Posterior vena cava (tissue), 2 donors: ENCODE measurements around the gene SIK3. TPM values are rescaled to one million over a fixed set of nuclear protein-coding genes. Genes with fewer than 3 reads are reported as not detected.
"Not testable (repeated sequence)": the region's sequence is repeated elsewhere in the genome, so short reads cannot be mapped to it uniquely, and the experiment has no call there.

Experiments used
- DNase-seq: peaks from one replicate; pipeline ENCODE4 v3.0.0-alpha.2; 2020; ENCODE audit warnings: low spot score
- intact Hi-C, 2 donors: fragments of 100-400 bp; cut with DNase I; formaldehyde crosslinking; loops; one replicate each; pipeline versions ENCODE4 v1.14.1 to v1.14.2; 2022 to 2023
- total RNA-seq, 2 donors: library from RNA; stranded (reverse); fragmentation: NEBNext Ultra II Directional; extraction: Animal tissue kit (Norgen Biotek cat#: 25700); gene quantifications; one replicate each; pipeline ENCODE4 v1.2.1, GENCODE V29; 2021
- donor health status: DM: yes; HTN: yes; CAD: no.
- donor health status: DM: yes; HTN: yes; CAD: no.

The SIK3 gene
- total RNA-seq, 2 donors from 2014 or later, result 43.8 to 53.4 TPM

- intact Hi-C loops, DNase-seq: not testable (repeated sequence)
These were observed 74.5 kb downstream of the SIK3 start for GRCh38 chr11:117023707-117024106.

GRCh38 chr11:117023178-117023577 lies 75.0 kb downstream of the SIK3 start:
- no peak for DNase-seq
- intact Hi-C loops, result no loop called here

- intact Hi-C loops, result no loop called here
- no peak for DNase-seq
These were observed 75.7 kb downstream of the SIK3 start for GRCh38 chr11:117022526-117022925.

- intact Hi-C loops, result no loop called here
- no peak for DNase-seq
These were observed 77.2 kb downstream of the SIK3 start for GRCh38 chr11:117020869-117021564.

- no peak for DNase-seq
- intact Hi-C loops, result no loop called here
These were observed 77.9 kb downstream of the SIK3 start for GRCh38 chr11:117020287-117020686.

GRCh38 chr11:117019871-117020270 lies 78.4 kb downstream of the SIK3 start:
- intact Hi-C loops, result no loop called here

GRCh38 chr11:117017456-117017855 lies 80.8 kb downstream of the SIK3 start:
- intact Hi-C loops, result no loop called here
- DNase-seq, result no peak

More at GRCh38 chr11:117019871-117020270, 78.4 kb downstream of the SIK3 start:
- no peak for DNase-seq

- no peak for DNase-seq
- intact Hi-C loops, result no loop called here
These were observed 81.5 kb downstream of the SIK3 start for GRCh38 chr11:117016747-117017146.

GRCh38 chr11:117016246-117016645 lies 82.0 kb downstream of the SIK3 start:
- intact Hi-C loops, result no loop called here
- no peak for DNase-seq

- no peak for DNase-seq
- intact Hi-C loops, result no loop called here
These were observed 86.7 kb downstream of the SIK3 start for GRCh38 chr11:117011541-117011898.

- intact Hi-C loops, result no loop called here
- DNase-seq, result no peak
These were observed 87.3 kb downstream of the SIK3 start for GRCh38 chr11:117010808-117011540.

- intact Hi-C loops, result loop anchor here in 1 of 2 donors (10.0 kb wide), 1 partner anchor 75 kb away; no protein-coding TSS in a partner anchor
- no peak for DNase-seq
These were observed 88.2 kb downstream of the SIK3 start for GRCh38 chr11:117009905-117010605.

GRCh38 chr11:117005758-117006157 lies 92.5 kb downstream of the SIK3 start:
- no peak for DNase-seq
- intact Hi-C loops, result loop anchor here in 1 of 2 donors (10.0 kb wide), 1 partner anchor 79 kb away; no protein-coding TSS in a partner anchor

GRCh38 chr11:117002639-117003299 lies 95.5 kb downstream of the SIK3 start:
- intact Hi-C loops, result loop anchor here in 1 of 2 donors (10.0 kb wide), 1 partner anchor 82 kb away; no protein-coding TSS in a partner anchor
- DNase-seq, result no peak

GRCh38 chr11:117000014-117000737 lies 98.1 kb downstream of the SIK3 start:
- intact Hi-C loops, result loop anchor here in 1 of 2 donors (10.0 kb wide), 1 partner anchor 85 kb away; no protein-coding TSS in a partner anchor
- no peak for DNase-seq

- intact Hi-C loops, result no loop called here
- no peak for DNase-seq
These were observed 101.2 kb downstream of the SIK3 start for GRCh38 chr11:116997071-116997470.

- intact Hi-C loops, result no loop called here
- DNase-seq, result no peak
These were observed 104.0 kb downstream of the SIK3 start for GRCh38 chr11:116994195-116994594.

- DNase-seq, result no peak
- intact Hi-C loops, result no loop called here
These were observed 104.6 kb downstream of the SIK3 start for GRCh38 chr11:116993599-116993998.

- no peak for DNase-seq
- intact Hi-C loops, result no loop called here
These were observed 106.7 kb downstream of the SIK3 start for GRCh38 chr11:116991491-116991890.
